Neural cell (in vitro differentiated cells): Measurements from ENCODE around the gene DGKI. TPM values are rescaled to one million over a fixed set of nuclear protein-coding genes. Genes with fewer than 3 reads are reported as not detected.

ENCODE experiments used
- H2AFZ ChIP-seq: fragments of 200-600, 300-800 bp; sonication (generic), shearing (Covaris generic); 2 replicates; pipeline ENCODE4 v1.6.0; 2014; ENCODE audit warnings: low read depth, mild to moderate bottlenecking, antibody characterized with exemption, low read length, moderate library complexity
- H3F3A ChIP-seq: fragments of 200-600 bp; shearing (Covaris generic); 2 replicates; pipeline ENCODE4 v1.6.1; 2016; ENCODE audit warnings: mild to moderate bottlenecking, moderate library complexity, mixed read lengths, antibody characterized with exemption, low read length; ENCODE audit not compliant: insufficient read depth, poor library complexity, severe bottlenecking
- H3K27ac ChIP-seq: fragments of 200-600, 300-800 bp; sonication (generic), shearing (Covaris generic); 2 replicates; pipeline ENCODE4 v1.5.1; 2014; ENCODE audit warnings: mild to moderate bottlenecking, low read length, moderate library complexity
- H3K27me3 ChIP-seq: fragments of 300-800, 200-600 bp; sonication (generic), shearing (Covaris generic); 2 replicates; pipeline ENCODE4 v1.6.0; 2014; ENCODE audit warnings: mild to moderate bottlenecking, low read depth, low read length, moderate library complexity; ENCODE audit not compliant: insufficient read depth
- H3K36me3 ChIP-seq: fragments of 300-800, 200-600 bp; sonication (generic), shearing (Covaris generic); 2 replicates; pipeline ENCODE4 v1.5.1; 2014; ENCODE audit warnings: mild to moderate bottlenecking, antibody characterized with exemption, low read length, moderate library complexity; ENCODE audit not compliant: insufficient read depth
- H3K4me2 ChIP-seq: fragments of 300-800, 200-600 bp; sonication (generic), shearing (Covaris generic); 2 replicates; pipeline ENCODE4 v1.6.0; 2014; ENCODE audit warnings: mild to moderate bottlenecking, low read length
- H3K4me3 ChIP-seq: fragments of 300-800, 200-600 bp; sonication (generic), shearing (Covaris generic); 2 replicates; pipeline ENCODE4 v1.5.1; 2014; ENCODE audit warnings: mild to moderate bottlenecking, low read length, moderate library complexity
- H3K79me2 ChIP-seq: fragments of 200-600 bp; shearing (Covaris generic); replicated peaks from 2 replicates; pipeline ENCODE4 v1.6.0; 2014; ENCODE audit warnings: mild to moderate bottlenecking, low read length, moderate library complexity; ENCODE audit not compliant: insufficient read depth
- H3K9ac ChIP-seq: fragments of 300-800, 200-600 bp; sonication (generic), shearing (Covaris generic); 2 replicates; pipeline ENCODE4 v1.6.1; 2016; ENCODE audit warnings: mild to moderate bottlenecking, low read length, mixed read lengths
- H3K9me2 ChIP-seq: fragments of 200-600 bp; shearing (Covaris generic); 2 replicates; pipeline ENCODE4 v1.6.1; 2016; ENCODE audit warnings: mild to moderate bottlenecking, low read length, mixed read lengths; ENCODE audit not compliant: insufficient read depth
- H3K9me3 ChIP-seq: fragments of 200-600, 300-800 bp; sonication (generic), shearing (Covaris generic); 2 replicates; pipeline ENCODE4 v1.6.1; 2016; ENCODE audit warnings: mild to moderate bottlenecking, mixed run types, low read length, moderate library complexity, mixed read lengths
- H4K20me1 ChIP-seq: fragments of 200-600 bp; shearing (Covaris generic); 2 replicates; pipeline ENCODE4 v1.6.1; 2016; ENCODE audit warnings: mild to moderate bottlenecking, mixed run types; ENCODE audit not compliant: insufficient read depth
- CTCF ChIP-seq: fragments of 450-650 bp; IDR thresholded peaks from 2 replicates; pipeline ENCODE4 v1.5.1; 2014; ENCODE audit warnings: antibody characterized with exemption, mild to moderate bottlenecking, moderate library complexity; ENCODE audit not compliant: poor library complexity, severe bottlenecking
- EP300 ChIP-seq: fragments of 450-650 bp; conservative IDR thresholded peaks from 2 replicates; pipeline ENCODE4 v1.6.1; 2014; ENCODE audit warnings: antibody characterized with exemption, mild to moderate bottlenecking, moderate library complexity; ENCODE audit not compliant: poor library complexity, severe bottlenecking
- EZH2 ChIP-seq: fragments of 200-600, 300-800 bp; shearing (Covaris generic), sonication (generic); IDR thresholded peaks from 2 replicates; pipeline ENCODE4 v1.6.1; 2014; ENCODE audit warnings: antibody characterized with exemption, low read length, borderline replicate concordance, mild to moderate bottlenecking; ENCODE audit not compliant: insufficient read depth, poor library complexity, severe bottlenecking
- MXI1 ChIP-seq: fragments of 450-650 bp; conservative IDR thresholded peaks from 2 replicates; pipeline ENCODE4 v1.6.1; 2014; ENCODE audit warnings: antibody characterized with exemption, mild to moderate bottlenecking; ENCODE audit not compliant: poor library complexity, severe bottlenecking
- POLR2AphosphoS5 ChIP-seq: IDR thresholded peaks from 2 replicates; pipeline ENCODE4 v1.6.1; 2012
- RAD21 ChIP-seq: fragments of 450-650 bp; conservative IDR thresholded peaks from 2 replicates; pipeline ENCODE4 v1.6.1; 2014; ENCODE audit warnings: antibody characterized with exemption, mild to moderate bottlenecking, moderate library complexity
- REST ChIP-seq: IDR thresholded peaks from 2 replicates; pipeline ENCODE4 v1.6.1; 2012; ENCODE audit warnings: borderline replicate concordance
- SMC3 ChIP-seq: fragments of 450-650 bp; conservative IDR thresholded peaks from 2 replicates; pipeline ENCODE4 v1.6.1; 2014; ENCODE audit warnings: antibody characterized with exemption, mild to moderate bottlenecking, moderate library complexity; ENCODE audit not compliant: poor library complexity
- TAF1 ChIP-seq: IDR thresholded peaks from 2 replicates; pipeline ENCODE4 v1.6.1; 2012; ENCODE audit warnings: low read depth
- polyA plus RNA-seq: library from polyadenylated mRNA; depleted of rRNA; stranded (reverse); fragments of >200 nt; gene quantifications from 2 replicates; pipeline ENCODE4 v1.2.3, GENCODE V29; 2014

DGKI gene
- polyA plus RNA-seq, 1 donor from 2014 or later, result 15.8 TPM

- Histone ChIP-seq H3K27ac (no peak overlapping the region), H3K9me2 (no peaks in the 10 kb centered on the region), H3K9ac (no peak overlapping the region), H2AFZ (no peak overlapping the region), H3F3A (no peaks in the 10 kb centered on the region), H3K27me3 (no peaks in the 10 kb centered on the region), H3K79me2 (no peaks in the 10 kb centered on the region), H3K4me2 (no peak overlapping the region), H3K9me3 (peaks cover 12% of the 10 kb centered on the region), H3K4me3 (no peak overlapping the region), H3K36me3 (no peaks in the 10 kb centered on the region), H4K20me1 (no peaks in the 10 kb centered on the region)
- TF ChIP-seq RAD21 (no peak), SMC3 (no peak), MXI1 (no peak), TAF1 (no peak), EZH2 (no peak)
Measured at GRCh38 chr7:137360087-137360679, 486.6 kb downstream of the DGKI start.

GRCh38 chr7:137354961-137355360, 491.8 kb downstream of the DGKI start:
- Histone ChIP-seq H3F3A (no peaks in the 10 kb centered on the region), H4K20me1 (no peaks in the 10 kb centered on the region), H3K4me2 (no peak overlapping the region), H2AFZ (no peak overlapping the region), H3K36me3 (no peaks in the 10 kb centered on the region), H3K27me3 (no peaks in the 10 kb centered on the region), H3K4me3 (no peak overlapping the region), H3K9ac (no peak overlapping the region), H3K9me2 (no peaks in the 10 kb centered on the region), H3K27ac (no peak overlapping the region), H3K9me3 (no peaks in the 10 kb centered on the region), H3K79me2 (no peaks in the 10 kb centered on the region)
- TF ChIP-seq RAD21 (no peak), POLR2AphosphoS5 (no peak), MXI1 (no peak), EZH2 (no peak), REST (no peak), SMC3 (no peak), EP300 (no peak), CTCF (no peak), TAF1 (no peak)
